ENCODE measurements around the gene NSD1. TPM values are rescaled to one million over a fixed set of nuclear protein-coding genes. Genes with fewer than 3 reads are reported as not detected.
"Not testable (repeated sequence)": the region's sequence is repeated elsewhere in the genome, so short reads cannot be mapped to it uniquely, and the experiment has no call there.

NSD1 gene
- total RNA-seq, 1 donor from 2014 or later = 45.4 TPM

DNA sequence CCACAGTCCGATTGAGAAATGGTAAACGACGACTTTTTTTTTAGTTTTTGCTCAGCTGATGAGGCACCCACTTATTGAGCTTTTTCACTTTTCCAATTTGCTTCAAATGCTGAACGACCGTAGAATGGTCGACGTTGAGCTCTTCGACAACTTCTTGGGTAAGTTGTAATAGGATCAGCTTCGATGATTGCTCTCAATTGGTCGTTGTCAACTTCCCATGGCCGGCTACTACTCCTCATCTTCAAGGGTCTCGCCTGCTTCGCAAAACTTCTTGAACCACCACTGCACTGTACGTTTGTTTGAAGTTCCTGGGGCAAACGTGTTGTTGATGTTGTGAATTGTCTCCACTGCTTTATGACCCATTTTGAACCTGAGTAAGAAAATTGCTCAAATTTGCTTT is 35.7 kb downstream of the NSD1 start:
- TF ChIP-seq POLR2A (IDR thresholded peaks at IDR 0.05) (no peak), POLR2AphosphoS5 (IDR thresholded peaks at IDR 0.05; ENCODE audit: insufficient read depth in 1 of 2, low read depth in 1 of 2) (no peak)
- TF ChIP-seq, protein P1, sequence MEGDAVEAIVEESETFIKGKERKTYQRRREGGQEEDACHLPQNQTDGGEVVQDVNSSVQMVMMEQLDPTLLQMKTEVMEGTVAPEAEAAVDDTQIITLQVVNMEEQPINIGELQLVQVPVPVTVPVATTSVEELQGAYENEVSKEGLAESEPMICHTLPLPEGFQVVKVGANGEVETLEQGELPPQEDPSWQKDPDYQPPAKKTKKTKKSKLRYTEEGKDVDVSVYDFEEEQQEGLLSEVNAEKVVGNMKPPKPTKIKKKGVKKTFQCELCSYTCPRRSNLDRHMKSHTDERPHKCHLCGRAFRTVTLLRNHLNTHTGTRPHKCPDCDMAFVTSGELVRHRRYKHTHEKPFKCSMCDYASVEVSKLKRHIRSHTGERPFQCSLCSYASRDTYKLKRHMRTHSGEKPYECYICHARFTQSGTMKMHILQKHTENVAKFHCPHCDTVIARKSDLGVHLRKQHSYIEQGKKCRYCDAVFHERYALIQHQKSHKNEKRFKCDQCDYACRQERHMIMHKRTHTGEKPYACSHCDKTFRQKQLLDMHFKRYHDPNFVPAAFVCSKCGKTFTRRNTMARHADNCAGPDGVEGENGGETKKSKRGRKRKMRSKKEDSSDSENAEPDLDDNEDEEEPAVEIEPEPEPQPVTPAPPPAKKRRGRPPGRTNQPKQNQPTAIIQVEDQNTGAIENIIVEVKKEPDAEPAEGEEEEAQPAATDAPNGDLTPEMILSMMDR (IDR thresholded peaks at IDR 0.05) = no peak
- no peak for DNase-seq (ENCODE audit: extremely low spot score in 2 of 2)
- no peak overlapping the region for H3K4me3 ChIP-seq
- H3K27me3 ChIP-seq = no peaks in the 10 kb centered on the region
- peaks cover 8% of the 10 kb centered on the region for H3K4me1 ChIP-seq
- intact Hi-C loops (cut with DNase I) = no loop called here
- no peaks in the 10 kb centered on the region for H3K9me3 ChIP-seq
- no peak overlapping the region for H3K27ac ChIP-seq
- no peaks in the 10 kb centered on the region for H3K36me3 ChIP-seq

DNA sequence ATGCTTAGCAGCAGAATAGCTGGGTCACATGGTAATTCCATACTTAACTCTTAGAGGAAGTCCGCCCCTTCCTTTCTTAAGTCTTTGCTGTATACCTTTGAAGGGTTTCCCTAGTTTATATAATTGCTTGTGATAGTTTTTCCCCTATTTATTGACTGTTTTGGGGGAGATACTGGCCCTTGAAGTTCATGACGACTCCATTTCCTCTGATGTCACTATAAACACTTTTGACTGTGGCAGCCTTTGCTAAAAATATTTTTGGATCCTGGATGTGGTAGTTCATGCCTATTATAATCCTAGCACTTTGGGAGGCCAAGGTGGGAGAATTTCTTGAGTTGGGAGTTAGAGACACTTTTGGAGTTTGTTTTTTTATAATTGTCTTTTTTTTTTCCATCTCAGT is 38.4 kb downstream of the NSD1 start:
- no peak overlapping the region for H3K27ac ChIP-seq
- intact Hi-C loops (cut with DNase I) = no loop called here

DNA sequence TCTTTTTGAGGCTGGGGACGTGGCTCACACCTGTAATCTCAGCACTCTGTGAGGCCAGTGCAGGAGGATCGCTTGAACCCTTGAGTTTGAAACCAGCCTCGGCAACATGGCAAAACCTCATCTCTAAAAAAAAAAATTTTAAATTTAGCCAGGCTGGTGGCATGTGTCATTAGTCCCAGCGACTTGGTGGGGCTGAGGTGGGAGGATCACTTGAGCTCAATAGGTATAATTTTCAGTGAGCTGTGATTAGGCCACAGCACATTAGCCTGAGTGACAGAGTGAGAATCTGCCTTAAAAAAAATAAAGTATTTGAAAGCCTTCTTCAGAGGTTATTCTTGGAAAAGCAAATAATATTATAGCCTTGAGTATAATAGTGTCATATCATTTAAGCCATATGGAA is 41.8 kb downstream of the NSD1 start:
- no peaks in the 10 kb centered on the region for H3K9me3 ChIP-seq
- intact Hi-C loops (cut with DNase I) = no loop called here
- TF ChIP-seq POLR2AphosphoS5 (IDR thresholded peaks at IDR 0.05; ENCODE audit: insufficient read depth in 1 of 2, low read depth in 1 of 2) (no peak), POLR2A (IDR thresholded peaks at IDR 0.05) (no peak)
- TF ChIP-seq, protein P1 (IDR thresholded peaks at IDR 0.05) = no peak
- no peak for DNase-seq (ENCODE audit: extremely low spot score in 2 of 2)
- H3K27ac ChIP-seq = no peak overlapping the region
- peaks cover 21% of the 10 kb centered on the region for H3K4me1 ChIP-seq
- H3K27me3 ChIP-seq = no peaks in the 10 kb centered on the region
- H3K4me3 ChIP-seq = no peak overlapping the region
- H3K36me3 ChIP-seq = no peaks in the 10 kb centered on the region

More for the DNA sequence above, 38.4 kb downstream of the NSD1 start:
- no peak for DNase-seq (ENCODE audit: extremely low spot score in 2 of 2)
- H3K27me3 ChIP-seq = no peaks in the 10 kb centered on the region
- no peaks in the 10 kb centered on the region for H3K9me3 ChIP-seq
- H3K4me1 ChIP-seq = peaks cover 9% of the 10 kb centered on the region
- no peak overlapping the region for H3K4me3 ChIP-seq
- TF ChIP-seq POLR2AphosphoS5 (IDR thresholded peaks at IDR 0.05; ENCODE audit: insufficient read depth in 1 of 2, low read depth in 1 of 2) = no peak
- no peak for TF ChIP-seq POLR2A (IDR thresholded peaks at IDR 0.05)
- TF ChIP-seq, protein P1 (IDR thresholded peaks at IDR 0.05) = no peak
- no peaks in the 10 kb centered on the region for H3K36me3 ChIP-seq

DNA sequence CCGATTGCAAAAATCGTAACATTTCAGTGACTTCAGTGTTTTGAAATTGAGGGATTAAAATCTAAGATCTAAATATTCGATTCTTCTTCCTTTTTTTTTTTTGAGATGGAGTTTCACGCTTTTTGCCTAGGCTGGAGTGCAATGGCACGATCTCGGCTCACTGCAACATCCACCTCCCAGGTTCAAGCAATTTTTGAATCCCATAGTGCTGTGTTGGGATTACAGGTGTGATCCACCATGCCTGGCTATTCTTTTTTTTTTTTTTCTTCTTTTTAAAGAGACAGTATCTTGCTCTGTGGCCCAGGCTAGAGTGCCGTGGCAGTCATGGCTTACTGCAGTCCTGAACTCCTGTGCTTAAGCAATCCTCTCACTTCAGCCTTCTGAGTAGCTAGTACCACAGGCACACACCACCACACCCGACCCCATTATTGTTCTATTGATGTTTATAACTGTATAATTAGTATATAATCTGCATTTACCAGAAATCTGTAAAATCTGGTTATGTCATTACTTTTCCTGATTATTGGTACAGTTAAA is 42.7 kb downstream of the NSD1 start:
- H3K36me3 ChIP-seq = no peaks in the 10 kb centered on the region
- H3K27me3 ChIP-seq = no peaks in the 10 kb centered on the region
- no peak for DNase-seq (ENCODE audit: extremely low spot score in 2 of 2)
- no peaks in the 10 kb centered on the region for H3K9me3 ChIP-seq
- TF ChIP-seq, protein P1 (IDR thresholded peaks at IDR 0.05) = no peak
- TF ChIP-seq POLR2AphosphoS5 (IDR thresholded peaks at IDR 0.05; ENCODE audit: insufficient read depth in 1 of 2, low read depth in 1 of 2) (no peak), POLR2A (IDR thresholded peaks at IDR 0.05) (no peak)
- intact Hi-C loops (cut with DNase I) = no loop called here
- peaks cover 21% of the 10 kb centered on the region for H3K4me1 ChIP-seq
- H3K27ac ChIP-seq = no peak overlapping the region
- no peak overlapping the region for H3K4me3 ChIP-seq

DNA sequence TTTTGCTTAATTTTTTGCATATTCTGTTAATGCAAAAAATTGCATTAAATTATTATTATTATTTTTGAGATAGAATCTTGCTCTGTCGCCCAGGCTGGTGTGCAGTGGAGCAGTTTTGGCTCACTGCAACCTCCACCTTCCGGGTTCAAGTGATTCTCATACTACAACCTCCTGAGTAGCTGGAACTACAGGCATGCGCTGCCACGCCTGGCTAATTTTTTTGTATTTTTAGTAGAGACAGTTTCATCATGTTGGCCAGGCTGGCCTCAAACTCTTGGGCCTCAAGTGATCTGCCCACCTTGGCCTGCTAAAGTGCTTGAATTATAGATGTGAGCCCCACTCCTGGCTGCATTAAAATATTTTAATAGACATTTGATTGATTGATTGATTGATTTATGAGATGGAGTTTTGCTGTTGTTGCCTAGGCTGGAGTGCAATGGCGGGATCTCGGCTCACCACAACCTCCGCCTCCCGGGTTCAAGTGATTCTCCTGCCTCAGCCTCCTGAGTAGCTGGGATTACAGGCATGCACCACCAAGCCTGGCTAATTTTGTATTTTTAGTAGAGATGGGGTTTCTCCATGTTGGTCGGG is 44.4 kb downstream of the NSD1 start:
- H3K36me3 ChIP-seq; intact Hi-C loops (cut with DNase I); H3K27ac ChIP-seq; H3K27me3 ChIP-seq; H3K4me3 ChIP-seq; H3K9me3 ChIP-seq: not testable (repeated sequence)
- H3K4me1 ChIP-seq = peaks cover 20% of the 10 kb centered on the region
- peak in 1 of 2 donors; percentile 22 for DNase-seq (ENCODE audit: extremely low spot score in 2 of 2)

Data from vagina (tissue), 2 donors.